ENCODE measurements around the gene KCNK1. TPM values are rescaled to one million over a fixed set of nuclear protein-coding genes. Genes with fewer than 3 reads are reported as not detected.

KCNK1 gene
- total and polyA plus RNA-seq, 2 experiments from 2014 or later: 1.8 to 8.5 TPM

DNA sequence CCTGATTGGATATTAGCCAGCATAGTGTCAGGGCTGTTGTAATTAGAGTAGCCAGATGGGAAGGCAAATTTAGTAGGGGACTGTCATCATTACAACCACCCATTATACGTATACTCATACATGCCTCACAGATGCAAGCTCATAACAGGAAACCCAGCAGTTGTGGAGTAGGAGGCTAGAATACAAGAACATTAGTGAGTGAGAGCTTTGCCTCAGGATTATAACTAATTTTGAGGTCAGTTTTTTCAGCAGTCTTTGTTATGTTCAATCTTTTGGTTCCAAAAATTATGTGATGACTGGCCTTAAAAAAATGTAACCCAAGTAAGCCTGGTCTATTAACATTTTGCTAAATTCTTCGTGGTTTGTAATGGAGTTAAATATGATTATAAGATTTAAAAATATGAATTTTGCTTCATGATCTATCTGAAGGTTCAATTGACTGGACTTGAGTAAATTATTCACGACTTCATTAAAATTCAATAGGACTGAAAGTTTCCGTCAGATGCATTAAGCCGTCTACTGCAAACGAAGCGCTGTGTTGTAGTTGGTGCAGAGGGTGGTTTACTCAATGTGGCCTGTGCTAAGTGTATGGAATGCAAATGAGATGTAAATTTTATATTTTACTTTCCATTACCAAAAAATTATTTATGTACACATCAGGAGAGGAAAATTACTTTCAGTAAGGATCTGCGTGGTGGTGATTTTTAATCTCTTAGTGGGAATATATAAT is 48.8 kb downstream of the KCNK1 start:
- Histone ChIP-seq H3K27ac (no peak overlapping the region), H3K9me3 (ENCODE audit: low read depth) (no peaks in the 10 kb centered on the region), H3K4me1 (ENCODE audit: low read depth) (peaks cover 25% of the 10 kb centered on the region), H3K27me3 (no peaks in the 10 kb centered on the region), H3K36me3 (no peaks in the 10 kb centered on the region), H3K4me3 (no peak overlapping the region)
- TF ChIP-seq, protein P1, sequence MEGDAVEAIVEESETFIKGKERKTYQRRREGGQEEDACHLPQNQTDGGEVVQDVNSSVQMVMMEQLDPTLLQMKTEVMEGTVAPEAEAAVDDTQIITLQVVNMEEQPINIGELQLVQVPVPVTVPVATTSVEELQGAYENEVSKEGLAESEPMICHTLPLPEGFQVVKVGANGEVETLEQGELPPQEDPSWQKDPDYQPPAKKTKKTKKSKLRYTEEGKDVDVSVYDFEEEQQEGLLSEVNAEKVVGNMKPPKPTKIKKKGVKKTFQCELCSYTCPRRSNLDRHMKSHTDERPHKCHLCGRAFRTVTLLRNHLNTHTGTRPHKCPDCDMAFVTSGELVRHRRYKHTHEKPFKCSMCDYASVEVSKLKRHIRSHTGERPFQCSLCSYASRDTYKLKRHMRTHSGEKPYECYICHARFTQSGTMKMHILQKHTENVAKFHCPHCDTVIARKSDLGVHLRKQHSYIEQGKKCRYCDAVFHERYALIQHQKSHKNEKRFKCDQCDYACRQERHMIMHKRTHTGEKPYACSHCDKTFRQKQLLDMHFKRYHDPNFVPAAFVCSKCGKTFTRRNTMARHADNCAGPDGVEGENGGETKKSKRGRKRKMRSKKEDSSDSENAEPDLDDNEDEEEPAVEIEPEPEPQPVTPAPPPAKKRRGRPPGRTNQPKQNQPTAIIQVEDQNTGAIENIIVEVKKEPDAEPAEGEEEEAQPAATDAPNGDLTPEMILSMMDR (IDR thresholded peaks at IDR 0.05; ENCODE audit: low read depth, low read length): no peak
- no peak for DNase-seq (ENCODE audit: low read depth in 1 of 2, low spot score in 1 of 2)

DNA sequence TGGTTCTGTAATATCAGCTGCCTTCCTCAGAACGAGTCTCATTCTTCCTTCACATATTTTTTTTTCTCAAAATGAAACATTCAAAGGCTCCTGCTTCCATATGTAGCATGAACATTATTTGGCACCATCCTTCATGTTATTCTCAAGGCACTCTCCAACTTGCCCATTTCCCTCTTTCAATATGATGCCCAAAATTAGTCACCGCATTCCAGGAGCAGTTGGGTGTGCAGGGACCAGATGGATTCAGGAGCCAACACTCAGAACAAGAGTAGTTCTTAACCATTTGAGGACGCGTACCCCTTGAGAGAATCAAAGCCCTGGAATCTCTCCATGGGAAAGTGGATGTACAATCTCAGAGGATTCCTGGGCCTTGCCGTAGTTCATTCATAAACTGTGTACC is 50.3 kb downstream of the KCNK1 start:
- H3K27me3 ChIP-seq: no peaks in the 10 kb centered on the region
- TF ChIP-seq, protein P1 (IDR thresholded peaks at IDR 0.05; ENCODE audit: low read depth, low read length): no peak
- peak overlapping the region; percentile 64 for H3K27ac ChIP-seq
- H3K36me3 ChIP-seq: no peaks in the 10 kb centered on the region
- H3K9me3 ChIP-seq (ENCODE audit: low read depth): no peaks in the 10 kb centered on the region
- H3K4me3 ChIP-seq: no peak overlapping the region
- H3K4me1 ChIP-seq (ENCODE audit: low read depth): peaks cover 18% of the 10 kb centered on the region
- peak in 1 of 2 donors; percentile 3 for DNase-seq (ENCODE audit: low read depth in 1 of 2, low spot score in 1 of 2)

DNA sequence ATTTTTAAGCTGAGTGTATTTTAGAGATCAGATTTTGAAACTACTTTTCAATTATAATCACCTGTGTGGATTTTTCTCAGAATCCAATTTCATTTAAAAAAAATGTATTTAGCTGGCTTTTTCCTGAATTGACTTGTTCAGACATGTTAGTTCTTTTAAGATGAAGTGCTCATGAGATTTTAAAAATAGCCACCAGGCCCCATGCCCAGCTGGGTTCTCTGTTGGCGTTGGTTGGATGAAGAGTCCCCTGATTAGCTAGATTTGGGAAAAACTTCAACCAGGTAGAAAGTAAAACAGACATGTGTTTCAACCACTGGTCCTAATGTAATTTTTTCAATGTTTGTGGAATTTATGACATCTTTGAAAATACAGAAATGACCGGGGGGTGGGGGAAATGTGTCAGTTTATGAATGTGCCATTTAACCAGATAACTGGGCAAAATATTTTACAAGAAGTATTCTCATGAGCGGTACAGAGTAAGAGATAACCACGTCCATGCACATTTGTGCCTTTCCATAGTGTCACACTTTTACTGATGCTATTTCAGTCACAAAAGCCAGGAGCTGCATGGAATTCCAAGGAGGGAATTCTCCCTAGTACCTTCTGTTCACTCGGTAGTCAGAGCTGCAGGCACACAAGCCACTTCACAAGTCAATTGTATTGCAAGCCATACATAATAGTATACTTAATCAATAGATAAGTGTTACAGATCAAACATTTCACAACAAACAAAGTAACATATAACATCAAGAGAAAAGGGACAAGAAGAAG is 51.1 kb downstream of the KCNK1 start:
- TF ChIP-seq, protein P1 (IDR thresholded peaks at IDR 0.05; ENCODE audit: low read depth, low read length): no peak
- H3K4me1 ChIP-seq (ENCODE audit: low read depth): peaks cover 18% of the 10 kb centered on the region
- H3K4me3 ChIP-seq: no peak overlapping the region
- peak overlapping the region; percentile 64 for H3K27ac ChIP-seq
- no peaks in the 10 kb centered on the region for H3K9me3 ChIP-seq (ENCODE audit: low read depth)
- DNase-seq (ENCODE audit: low read depth in 1 of 2, low spot score in 1 of 2): peak in 1 of 2 donors; percentile 22
- H3K27me3 ChIP-seq: no peaks in the 10 kb centered on the region
- H3K36me3 ChIP-seq: no peaks in the 10 kb centered on the region

DNA sequence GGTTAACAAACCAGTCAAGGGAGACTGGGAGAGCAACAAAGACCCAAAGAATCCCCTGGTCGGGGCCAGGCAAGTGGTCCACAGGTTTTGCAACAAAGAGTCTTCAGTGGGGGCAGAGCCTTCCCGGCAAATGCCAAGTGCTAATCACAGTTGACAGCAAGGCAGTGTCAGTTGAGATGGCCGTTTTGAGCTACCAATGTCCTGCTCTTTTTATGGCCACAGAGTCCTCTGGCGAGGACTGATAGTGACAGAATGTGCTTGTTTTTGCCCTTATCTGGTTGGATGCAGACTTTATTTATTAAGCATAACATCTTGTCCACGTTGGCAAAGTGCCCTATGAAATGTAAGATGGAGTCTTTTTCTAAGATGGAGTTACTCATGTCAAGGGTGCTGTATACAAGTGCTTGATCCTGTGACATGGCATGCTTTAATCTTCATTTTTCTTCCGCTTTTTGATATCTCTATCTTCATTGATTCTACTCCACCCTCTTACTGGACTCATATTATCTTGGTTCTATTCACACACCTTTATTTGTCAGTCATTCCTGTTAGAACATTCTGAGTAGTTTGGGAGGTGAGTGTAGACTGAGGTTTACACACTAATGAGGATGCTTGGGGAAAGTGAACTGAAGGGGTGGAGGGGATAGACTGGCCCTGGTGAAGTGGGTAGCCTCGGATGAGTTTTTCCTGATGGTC is 51.8 kb downstream of the KCNK1 start:
- Histone ChIP-seq H3K27me3 (no peaks in the 10 kb centered on the region), H3K4me3 (no peak overlapping the region), H3K36me3 (no peaks in the 10 kb centered on the region), H3K27ac (peak overlapping the region; percentile 64), H3K9me3 (ENCODE audit: low read depth) (no peaks in the 10 kb centered on the region), H3K4me1 (ENCODE audit: low read depth) (peaks cover 18% of the 10 kb centered on the region)
- no peak for DNase-seq (ENCODE audit: low read depth in 1 of 2, low spot score in 1 of 2)
- TF ChIP-seq, protein P1 (IDR thresholded peaks at IDR 0.05; ENCODE audit: low read depth, low read length): no peak

DNA sequence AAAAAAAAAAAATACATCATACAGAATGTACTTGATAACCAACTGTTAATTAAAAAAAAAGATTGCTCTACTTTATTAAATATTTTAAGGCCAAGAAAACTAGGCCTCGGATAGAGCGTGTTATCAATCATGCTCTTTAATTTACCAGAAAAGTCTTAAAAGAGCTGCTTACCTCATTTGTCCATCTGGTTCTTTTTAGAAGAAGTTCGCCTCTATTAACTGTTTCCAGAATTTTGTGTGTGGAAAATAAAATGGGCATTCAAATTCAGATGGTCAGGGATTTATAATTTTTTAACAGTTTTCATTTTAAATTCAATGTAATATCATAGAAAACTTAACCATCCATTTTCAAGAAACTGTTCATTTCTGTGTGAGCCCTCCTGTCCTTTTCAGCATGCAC is 53.8 kb downstream of the KCNK1 start:
- H3K4me3 ChIP-seq: no peak overlapping the region
- no peaks in the 10 kb centered on the region for H3K36me3 ChIP-seq
- no peak overlapping the region for H3K27ac ChIP-seq
- peaks cover 18% of the 10 kb centered on the region for H3K4me1 ChIP-seq (ENCODE audit: low read depth)
- H3K9me3 ChIP-seq (ENCODE audit: low read depth): no peaks in the 10 kb centered on the region
- no peak for DNase-seq (ENCODE audit: low read depth in 1 of 2, low spot score in 1 of 2)
- no peaks in the 10 kb centered on the region for H3K27me3 ChIP-seq
- TF ChIP-seq, protein P1 (IDR thresholded peaks at IDR 0.05; ENCODE audit: low read depth, low read length): no peak

Measured in cardiac muscle cell (in vitro differentiated cells and primary cell).